H7 (cell line): Measurements from ENCODE around the gene CD33. TPM values are rescaled to one million over a fixed set of nuclear protein-coding genes. Genes with fewer than 3 reads are reported as not detected.
A peak's percentile ranks its signal among the peaks of the same experiment; 100 is the strongest.
"Not testable (repeated sequence)": the region's sequence is repeated elsewhere in the genome, so short reads cannot be mapped to it uniquely, and the experiment has no call there.

ENCODE experiments used
- DNase-seq: peaks from one replicate; pipeline ENCODE4 v3.0.0; 2012
- H3K27me3 ChIP-seq: 2 replicates; pipeline ENCODE4 v1.6.0; 2011; ENCODE audit warnings: mild to moderate bottlenecking, low read length; ENCODE audit not compliant: control insufficient read depth, insufficient read depth
- H3K36me3 ChIP-seq: replicated peaks from 2 replicates; pipeline ENCODE4 v1.5.1; 2011; ENCODE audit warnings: low read length; ENCODE audit not compliant: control insufficient read depth, insufficient read depth
- H3K4me3 ChIP-seq: 2 replicates; pipeline ENCODE4 v1.5.1; 2011; ENCODE audit warnings: low read depth, mild to moderate bottlenecking, control low read depth, low read length, moderate library complexity; ENCODE audit not compliant: insufficient read depth
- total RNA-seq: library from RNA; depleted of rRNA; stranded (reverse); fragments of >200 nt; shearing (Covaris generic); gene quantifications from 2 replicates; pipeline ENCODE4 v1.2.3, GENCODE V29; 2014; rRNA removed

The CD33 gene
- total RNA-seq, result 0.04 and 0.28 TPM in 2 replicates

- not testable (repeated sequence) for H3K27me3 ChIP-seq, DNase-seq, H3K36me3 ChIP-seq, H3K4me3 ChIP-seq
Observed at GRCh38 chr19:51224898-51225393, at the start of gene CD33. Gene CD33, plus strand, starts transcription at chr19:51225080. Its CDS starts 39 bp downstream, at chr19:51225119.

GRCh38 chr19:51179256-51179655 is 45.6 kb upstream of the CD33 start:
- Histone ChIP-seq H3K27me3 (peaks cover 8% of the 10 kb centered on the region), H3K4me3 (no peak overlapping the region), H3K36me3 (no peaks in the 10 kb centered on the region)
- no peak for DNase-seq

GRCh38 chr19:51181377-51181912 is 43.4 kb upstream of the CD33 start:
- Histone ChIP-seq H3K27me3 (peaks cover 9% of the 10 kb centered on the region), H3K4me3 (no peak overlapping the region), H3K36me3 (no peaks in the 10 kb centered on the region)
- no peak for DNase-seq

- Histone ChIP-seq H3K36me3 (no peaks in the 10 kb centered on the region), H3K27me3 (peaks cover 9% of the 10 kb centered on the region), H3K4me3 (peak overlapping the region; percentile 0; the same call in 1 of the 2 replicates)
- peak; percentile 90 for DNase-seq
Observed at GRCh38 chr19:51181913-51182419, 42.9 kb upstream of the CD33 start.

- peaks cover 9% of the 10 kb centered on the region for H3K27me3 ChIP-seq
- no peak overlapping the region for H3K4me3 ChIP-seq
Observed at GRCh38 chr19:51183629-51184028, 41.3 kb upstream of the CD33 start.

GRCh38 chr19:51185069-51185867 is 39.6 kb upstream of the CD33 start:
- H3K27me3 ChIP-seq, result peaks cover 9% of the 10 kb centered on the region
- H3K36me3 ChIP-seq, result no peaks in the 10 kb centered on the region
- no peak overlapping the region for H3K4me3 ChIP-seq
- DNase-seq, result no peak

More at GRCh38 chr19:51183629-51184028, 41.3 kb upstream of the CD33 start:
- H3K36me3 ChIP-seq, result no peaks in the 10 kb centered on the region
- DNase-seq, result no peak

GRCh38 chr19:51185868-51186215 is 39.0 kb upstream of the CD33 start:
- DNase-seq, result no peak
- Histone ChIP-seq H3K36me3 (no peaks in the 10 kb centered on the region), H3K27me3 (peaks cover 9% of the 10 kb centered on the region), H3K4me3 (no peak overlapping the region)

GRCh38 chr19:51186323-51186722 is 38.6 kb upstream of the CD33 start:
- DNase-seq, result peak; percentile 41
- peaks cover 9% of the 10 kb centered on the region for H3K27me3 ChIP-seq
- no peaks in the 10 kb centered on the region for H3K36me3 ChIP-seq
- H3K4me3 ChIP-seq, result no peak overlapping the region

GRCh38 chr19:51187395-51188226 is 37.3 kb upstream of the CD33 start:
- H3K27me3 ChIP-seq, result peaks cover 5% of the 10 kb centered on the region; the same call in 1 of the 2 replicates
- no peak overlapping the region for H3K4me3 ChIP-seq
- DNase-seq, result no peak
- H3K36me3 ChIP-seq, result no peaks in the 10 kb centered on the region

GRCh38 chr19:51188227-51188559 is 36.7 kb upstream of the CD33 start:
- H3K27me3 ChIP-seq, result peaks cover 5% of the 10 kb centered on the region; the same call in 1 of the 2 replicates
- H3K4me3 ChIP-seq, result no peak overlapping the region
- no peak for DNase-seq
- no peaks in the 10 kb centered on the region for H3K36me3 ChIP-seq

GRCh38 chr19:51192689-51193088 is 32.2 kb upstream of the CD33 start:
- Histone ChIP-seq H3K4me3 (no peak overlapping the region), H3K27me3 (no peaks in the 10 kb centered on the region), H3K36me3 (no peaks in the 10 kb centered on the region)
- DNase-seq, result no peak

- Histone ChIP-seq H3K27me3 (no peaks in the 10 kb centered on the region), H3K4me3 (no peak overlapping the region), H3K36me3 (no peaks in the 10 kb centered on the region)
- DNase-seq, result no peak
Observed at GRCh38 chr19:51194527-51195315, 30.2 kb upstream of the CD33 start.

- H3K27me3 ChIP-seq, result no peaks in the 10 kb centered on the region
- H3K4me3 ChIP-seq, result no peak overlapping the region
- DNase-seq, result no peak
- H3K36me3 ChIP-seq, result no peaks in the 10 kb centered on the region
Observed at GRCh38 chr19:51195316-51195586, 29.6 kb upstream of the CD33 start.

GRCh38 chr19:51195616-51196015 is 29.3 kb upstream of the CD33 start:
- Histone ChIP-seq H3K4me3 (no peak overlapping the region), H3K27me3 (no peaks in the 10 kb centered on the region), H3K36me3 (no peaks in the 10 kb centered on the region)
- no peak for DNase-seq
